ENCODE measurements around the gene PES1.
"Not testable (repeated sequence)": the region's sequence is repeated elsewhere in the genome, so short reads cannot be mapped to it uniquely, and the experiment has no call there.

Gene PES1

DNA sequence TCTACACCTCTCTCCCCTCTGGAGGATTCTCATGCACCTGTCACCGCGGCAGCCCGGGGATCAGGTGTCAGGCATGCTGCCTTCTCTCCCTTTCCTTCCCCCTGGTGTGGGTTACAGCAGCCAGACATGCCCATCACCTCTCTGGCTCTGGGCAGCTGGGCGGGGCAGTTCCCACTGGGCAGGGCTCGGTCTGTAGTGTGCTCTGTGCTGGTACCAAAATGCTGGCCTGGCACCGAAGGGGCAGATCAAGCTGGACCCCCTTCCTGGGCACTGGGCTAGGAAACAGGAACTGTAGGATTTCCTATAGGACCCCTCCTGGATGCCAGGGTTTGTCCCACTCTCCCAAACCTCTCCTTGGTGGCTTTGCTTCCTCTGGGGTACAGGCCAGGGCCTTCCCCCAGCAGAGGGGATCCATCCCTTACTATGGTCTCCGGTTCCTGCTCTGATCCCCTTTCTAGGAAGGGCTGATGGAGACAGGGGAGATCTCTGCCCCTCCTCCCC lies 18.1 kb downstream of the PES1 start:
- Mint-ChIP-seq H3K36me3 (ENCODE audit: low read depth) (peaks cover 27% of the 10 kb centered on the region), H3K27ac (no peak overlapping the region), H3K27me3 (no peaks in the 10 kb centered on the region), H3K4me1 (ENCODE audit: low read depth) (no peaks in the 10 kb centered on the region), H3K9me3 (no peaks in the 10 kb centered on the region), H3K4me3 (no peak overlapping the region)

DNA sequence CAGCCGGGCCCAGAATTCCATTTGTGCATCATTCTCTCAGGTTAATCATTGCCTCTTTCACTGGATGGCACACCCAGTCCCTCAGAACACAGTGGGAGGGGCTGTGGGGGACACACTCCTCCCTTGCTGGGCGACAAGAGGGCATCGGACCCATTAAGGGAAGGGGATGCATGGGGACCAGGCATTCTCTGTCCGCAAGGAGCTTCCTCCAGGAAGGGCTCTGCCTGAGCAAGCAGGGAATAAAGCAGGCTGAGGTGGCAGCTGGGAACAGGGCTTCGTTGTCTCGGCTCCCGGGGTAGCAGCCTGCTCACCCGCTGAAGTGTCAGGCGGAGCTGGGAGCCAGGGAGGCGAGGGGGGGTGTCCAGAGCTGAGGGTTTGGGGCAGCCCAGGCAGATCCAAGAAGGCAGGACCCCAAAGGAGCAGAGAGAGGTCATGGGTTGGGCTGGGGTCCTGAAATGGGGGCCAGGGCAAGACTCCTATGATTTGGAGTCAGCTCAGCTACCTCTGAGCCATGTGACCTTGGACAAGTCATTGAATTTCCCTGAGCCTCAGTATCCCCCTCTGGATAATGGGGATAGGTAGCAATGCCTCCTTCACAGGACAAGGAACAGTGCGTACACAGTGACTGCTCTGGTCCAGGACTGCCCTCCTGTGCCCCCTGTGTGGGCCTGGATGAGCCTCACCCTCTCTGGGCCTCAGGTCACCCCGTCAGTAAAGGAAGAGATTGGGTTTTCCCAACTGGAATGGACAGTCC lies 18.7 kb downstream of the PES1 start:
- no peak overlapping the region for H3K27ac Mint-ChIP-seq
- no peak overlapping the region for H3K4me3 Mint-ChIP-seq
- H3K9me3 Mint-ChIP-seq = no peaks in the 10 kb centered on the region
- no peaks in the 10 kb centered on the region for H3K4me1 Mint-ChIP-seq (ENCODE audit: low read depth)
- no peaks in the 10 kb centered on the region for H3K27me3 Mint-ChIP-seq
- peaks cover 24% of the 10 kb centered on the region for H3K36me3 Mint-ChIP-seq (ENCODE audit: low read depth)

DNA sequence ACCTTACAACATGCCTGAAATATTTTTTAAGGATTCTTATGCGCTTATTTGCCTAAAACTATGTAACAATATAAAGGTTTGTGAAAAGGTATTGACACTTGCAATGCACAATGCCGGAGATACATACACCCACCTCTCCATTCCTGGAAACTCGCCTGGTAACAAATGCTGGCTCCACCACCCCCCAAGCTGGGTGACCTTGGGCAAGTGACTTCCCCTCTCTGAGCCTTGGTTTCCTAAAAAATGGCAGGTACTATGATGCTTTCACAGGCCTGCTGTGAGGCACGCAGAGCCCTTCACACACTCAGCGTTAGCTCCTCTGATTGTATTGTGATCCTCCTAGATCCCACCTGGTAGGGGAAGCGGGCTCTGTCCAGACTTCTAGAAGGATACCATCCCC lies 19.5 kb downstream of the PES1 start:
- Mint-ChIP-seq H3K27me3 (no peaks in the 10 kb centered on the region), H3K4me3 (no peak overlapping the region), H3K4me1 (ENCODE audit: low read depth) (no peaks in the 10 kb centered on the region), H3K36me3 (ENCODE audit: low read depth) (peaks cover 15% of the 10 kb centered on the region), H3K27ac (no peak overlapping the region), H3K9me3 (no peaks in the 10 kb centered on the region)

DNA sequence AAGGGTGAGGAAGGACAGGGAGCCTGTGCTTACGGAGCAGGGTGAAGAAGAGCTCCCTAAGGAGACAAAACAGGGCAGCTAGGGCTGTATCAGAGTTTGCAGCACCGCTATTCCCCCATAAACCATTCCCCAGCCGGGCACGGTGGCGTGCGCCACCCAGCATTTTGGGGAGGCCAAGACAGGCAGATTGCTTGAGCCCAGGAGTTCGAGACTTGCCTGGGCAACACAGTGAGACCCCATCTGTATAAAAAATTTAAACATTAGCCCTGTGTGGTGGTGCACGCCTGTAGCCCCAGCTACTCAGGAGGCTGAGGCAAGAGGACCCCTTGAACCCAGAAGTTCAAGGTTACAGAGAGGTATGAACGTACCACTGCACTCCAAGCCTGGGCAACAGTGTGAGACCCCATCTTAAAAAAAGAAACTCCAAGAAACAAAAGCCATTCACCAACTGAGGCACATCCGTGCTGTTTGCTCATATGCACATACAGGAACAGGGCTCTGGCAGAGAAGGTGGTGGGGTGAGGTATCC lies 22.0 kb downstream of the PES1 start:
- H3K27ac Mint-ChIP-seq = no peak overlapping the region
- no peaks in the 10 kb centered on the region for H3K27me3 Mint-ChIP-seq
- H3K36me3 Mint-ChIP-seq (ENCODE audit: low read depth) = no peaks in the 10 kb centered on the region
- no peaks in the 10 kb centered on the region for H3K4me1 Mint-ChIP-seq (ENCODE audit: low read depth)
- H3K9me3 Mint-ChIP-seq = no peaks in the 10 kb centered on the region
- no peak overlapping the region for H3K4me3 Mint-ChIP-seq

DNA sequence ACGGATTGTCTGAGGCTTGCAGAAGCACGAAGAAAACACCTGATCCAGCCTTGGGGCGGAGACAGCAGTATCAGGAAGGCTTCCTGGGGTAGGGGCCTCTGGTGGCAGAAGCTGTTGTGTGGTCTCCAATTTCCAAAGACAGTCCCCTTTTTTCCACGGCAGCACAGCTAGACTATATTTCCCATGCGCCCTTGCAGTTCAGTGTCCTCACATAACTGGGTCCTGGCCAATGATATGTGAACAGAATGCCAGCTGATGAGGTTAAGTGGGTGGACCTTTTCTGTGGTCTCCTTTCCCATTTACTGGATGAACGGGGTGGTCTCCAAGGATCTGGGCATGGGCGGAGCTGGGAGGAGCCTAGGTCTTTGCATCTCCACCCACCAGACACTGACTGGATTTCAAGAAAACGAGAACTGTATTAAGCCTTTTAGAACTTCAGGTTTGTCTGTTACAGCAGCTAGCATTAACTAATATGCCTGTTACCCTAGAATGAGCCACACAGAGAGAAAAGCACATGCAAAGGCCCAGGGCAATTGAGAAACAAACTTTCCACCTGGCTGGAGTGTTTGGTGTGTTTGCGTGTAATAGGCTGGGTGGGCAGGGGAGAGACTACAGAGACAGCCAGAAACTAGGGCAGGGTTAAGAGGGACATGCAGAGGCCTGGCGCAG lies 23.4 kb downstream of the PES1 start:
- H3K9me3 Mint-ChIP-seq = no peaks in the 10 kb centered on the region
- no peaks in the 10 kb centered on the region for H3K27me3 Mint-ChIP-seq
- no peaks in the 10 kb centered on the region for H3K4me1 Mint-ChIP-seq (ENCODE audit: low read depth)
- no peak overlapping the region for H3K4me3 Mint-ChIP-seq
- no peak overlapping the region for H3K27ac Mint-ChIP-seq
- no peaks in the 10 kb centered on the region for H3K36me3 Mint-ChIP-seq (ENCODE audit: low read depth)

DNA sequence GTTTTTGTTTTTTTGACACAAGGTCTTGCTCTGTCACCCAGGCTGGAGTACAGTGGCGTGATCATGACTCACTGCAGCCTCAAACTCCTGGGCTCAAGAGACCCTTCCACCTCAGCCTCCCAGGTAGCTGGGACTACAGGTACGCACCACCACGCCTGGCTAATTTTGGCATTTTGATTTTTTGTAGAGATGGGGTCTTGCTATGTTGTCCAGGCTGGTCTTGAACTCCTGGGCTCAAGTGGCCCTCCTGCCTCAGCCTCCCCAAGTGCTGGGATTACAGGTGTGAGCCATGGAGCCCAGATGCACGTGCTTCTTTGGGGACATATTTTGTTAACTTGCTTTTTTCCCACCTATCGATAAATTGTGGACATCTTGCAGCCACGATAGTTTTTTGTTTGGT lies 24.4 kb downstream of the PES1 start:
- H3K9me3 Mint-ChIP-seq; H3K36me3 Mint-ChIP-seq (ENCODE audit: low read depth); H3K4me1 Mint-ChIP-seq (ENCODE audit: low read depth); H3K27ac Mint-ChIP-seq; H3K27me3 Mint-ChIP-seq; H3K4me3 Mint-ChIP-seq: not testable (repeated sequence)

DNA sequence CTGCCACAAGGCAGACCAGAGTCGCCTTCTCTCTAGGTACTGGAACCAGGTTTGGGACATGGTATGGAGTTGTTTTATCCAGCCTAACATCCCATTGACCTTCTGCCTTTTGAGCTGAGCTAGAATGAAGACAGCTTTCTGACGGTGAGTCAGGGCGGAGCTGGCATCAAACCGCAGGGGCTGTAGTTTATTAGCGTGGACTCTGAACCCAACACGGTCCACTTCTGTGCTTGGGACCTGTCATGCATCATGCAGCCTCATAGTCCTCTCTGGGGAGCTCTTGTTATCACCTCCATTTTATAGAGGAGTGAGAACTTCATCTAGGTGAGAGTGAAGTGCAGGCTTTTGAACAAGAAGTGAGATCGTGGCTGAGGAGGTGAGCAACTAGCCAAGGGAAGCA lies 25.6 kb downstream of the PES1 start:
- H3K4me3 Mint-ChIP-seq = no peak overlapping the region
- no peak overlapping the region for H3K27ac Mint-ChIP-seq

DNA sequence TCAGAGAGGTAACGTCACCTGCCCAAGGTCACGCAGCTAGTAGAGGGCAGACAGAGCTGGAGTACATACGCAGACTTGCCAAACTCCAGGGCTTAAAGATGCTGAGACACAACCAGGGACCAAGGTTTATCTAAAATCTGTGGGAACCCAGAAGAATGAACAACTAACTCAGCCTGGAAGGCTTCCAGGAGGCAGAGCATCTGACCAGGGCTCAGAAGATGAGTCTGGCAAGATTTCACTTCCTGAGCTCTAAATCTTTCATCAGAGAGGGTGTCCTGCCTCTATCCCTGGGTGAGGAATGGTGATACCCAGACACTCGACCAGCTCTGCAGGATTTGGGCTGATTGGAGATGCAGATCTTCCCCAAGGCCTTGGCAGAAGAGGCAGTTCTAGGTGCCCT lies 26.4 kb downstream of the PES1 start:
- Mint-ChIP-seq H3K9me3 (no peaks in the 10 kb centered on the region), H3K4me3 (no peak overlapping the region), H3K27me3 (no peaks in the 10 kb centered on the region), H3K36me3 (ENCODE audit: low read depth) (no peaks in the 10 kb centered on the region), H3K27ac (no peak overlapping the region), H3K4me1 (ENCODE audit: low read depth) (no peaks in the 10 kb centered on the region)

More for the DNA sequence above, 25.6 kb downstream of the PES1 start:
- Mint-ChIP-seq H3K9me3 (no peaks in the 10 kb centered on the region), H3K27me3 (no peaks in the 10 kb centered on the region), H3K36me3 (ENCODE audit: low read depth) (no peaks in the 10 kb centered on the region), H3K4me1 (ENCODE audit: low read depth) (no peaks in the 10 kb centered on the region)

DNA sequence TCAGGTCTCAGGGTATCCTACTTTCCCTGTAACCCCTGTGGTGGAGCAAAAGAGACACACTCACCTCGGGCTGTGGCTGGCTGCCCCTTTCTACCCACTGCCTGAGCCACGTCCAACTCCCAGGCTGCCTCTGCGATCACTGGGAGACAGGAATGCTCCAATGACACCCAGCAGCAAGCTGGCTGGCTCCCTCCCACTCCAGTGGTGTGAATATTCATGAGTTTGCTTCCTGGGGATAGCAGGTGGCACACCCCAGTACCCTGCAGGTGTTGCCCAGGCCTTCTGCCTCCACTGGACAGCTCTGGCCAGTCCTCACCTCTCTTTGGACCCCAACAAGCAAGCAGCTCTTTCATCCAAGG lies 27.0 kb downstream of the PES1 start:
- no peaks in the 10 kb centered on the region for H3K36me3 Mint-ChIP-seq (ENCODE audit: low read depth)
- no peak overlapping the region for H3K27ac Mint-ChIP-seq
- no peak overlapping the region for H3K4me3 Mint-ChIP-seq
- H3K9me3 Mint-ChIP-seq = no peaks in the 10 kb centered on the region
- no peaks in the 10 kb centered on the region for H3K4me1 Mint-ChIP-seq (ENCODE audit: low read depth)
- H3K27me3 Mint-ChIP-seq = no peaks in the 10 kb centered on the region

DNA sequence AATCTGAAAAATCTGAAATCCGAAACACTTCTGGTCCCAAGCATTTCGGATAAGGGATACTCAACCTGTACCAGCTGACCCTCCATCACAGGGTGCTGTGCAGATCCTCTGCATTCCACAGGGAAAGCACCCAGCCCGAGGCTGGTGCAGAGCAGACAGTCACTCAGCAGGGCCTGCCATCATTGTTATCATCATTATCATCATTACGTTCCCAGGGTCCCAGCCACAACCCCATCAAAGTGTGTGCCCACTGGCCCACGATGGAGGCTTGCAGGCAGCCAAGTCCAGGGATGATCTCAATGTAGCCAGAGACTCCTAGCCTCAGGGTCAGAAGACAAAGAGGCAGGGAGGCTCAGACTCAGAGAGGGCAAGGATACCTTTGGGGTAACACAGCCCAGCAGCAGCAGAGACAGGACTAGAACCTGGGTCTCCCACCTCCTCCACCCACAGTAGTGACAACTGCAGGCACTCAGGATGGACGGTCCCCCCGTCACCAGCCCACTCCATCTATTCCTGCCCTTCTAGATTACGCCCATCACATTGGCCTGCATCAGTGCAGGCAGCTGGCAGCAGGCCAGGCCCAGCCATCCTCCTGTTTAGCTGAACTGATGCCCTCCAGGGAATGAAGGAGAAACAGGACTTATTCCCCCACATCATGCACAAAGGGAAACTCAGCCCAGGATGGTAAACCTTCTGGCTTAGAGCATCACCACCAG lies 27.5 kb downstream of the PES1 start:
- no peaks in the 10 kb centered on the region for H3K27me3 Mint-ChIP-seq
- H3K27ac Mint-ChIP-seq = no peak overlapping the region
- no peaks in the 10 kb centered on the region for H3K9me3 Mint-ChIP-seq
- H3K36me3 Mint-ChIP-seq (ENCODE audit: low read depth) = no peaks in the 10 kb centered on the region
- H3K4me3 Mint-ChIP-seq = no peak overlapping the region
- H3K4me1 Mint-ChIP-seq (ENCODE audit: low read depth) = no peaks in the 10 kb centered on the region

DNA sequence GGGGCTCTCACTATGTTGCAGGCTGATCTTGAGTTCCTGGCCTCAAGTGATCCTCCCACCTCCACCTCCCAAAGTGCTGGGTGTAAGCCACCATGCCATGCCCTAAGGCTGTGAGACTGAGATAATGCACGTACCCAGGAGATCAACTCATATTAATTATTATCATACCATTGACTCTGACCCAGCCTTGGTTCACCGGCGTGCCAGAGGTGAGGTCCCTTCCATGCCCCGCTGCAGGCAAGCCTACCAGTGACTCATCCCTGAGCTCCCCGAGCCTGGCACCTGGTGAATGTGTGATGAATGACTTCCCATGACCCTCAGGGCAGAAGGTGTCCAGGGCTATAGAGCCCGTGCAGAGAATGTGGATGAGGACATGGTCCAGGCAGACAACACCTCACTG lies 29.3 kb downstream of the PES1 start:
- no peaks in the 10 kb centered on the region for H3K9me3 Mint-ChIP-seq
- no peaks in the 10 kb centered on the region for H3K36me3 Mint-ChIP-seq (ENCODE audit: low read depth)
- no peaks in the 10 kb centered on the region for H3K4me1 Mint-ChIP-seq (ENCODE audit: low read depth)
- H3K27ac Mint-ChIP-seq = no peak overlapping the region
- H3K4me3 Mint-ChIP-seq = no peak overlapping the region
- no peaks in the 10 kb centered on the region for H3K27me3 Mint-ChIP-seq

DNA sequence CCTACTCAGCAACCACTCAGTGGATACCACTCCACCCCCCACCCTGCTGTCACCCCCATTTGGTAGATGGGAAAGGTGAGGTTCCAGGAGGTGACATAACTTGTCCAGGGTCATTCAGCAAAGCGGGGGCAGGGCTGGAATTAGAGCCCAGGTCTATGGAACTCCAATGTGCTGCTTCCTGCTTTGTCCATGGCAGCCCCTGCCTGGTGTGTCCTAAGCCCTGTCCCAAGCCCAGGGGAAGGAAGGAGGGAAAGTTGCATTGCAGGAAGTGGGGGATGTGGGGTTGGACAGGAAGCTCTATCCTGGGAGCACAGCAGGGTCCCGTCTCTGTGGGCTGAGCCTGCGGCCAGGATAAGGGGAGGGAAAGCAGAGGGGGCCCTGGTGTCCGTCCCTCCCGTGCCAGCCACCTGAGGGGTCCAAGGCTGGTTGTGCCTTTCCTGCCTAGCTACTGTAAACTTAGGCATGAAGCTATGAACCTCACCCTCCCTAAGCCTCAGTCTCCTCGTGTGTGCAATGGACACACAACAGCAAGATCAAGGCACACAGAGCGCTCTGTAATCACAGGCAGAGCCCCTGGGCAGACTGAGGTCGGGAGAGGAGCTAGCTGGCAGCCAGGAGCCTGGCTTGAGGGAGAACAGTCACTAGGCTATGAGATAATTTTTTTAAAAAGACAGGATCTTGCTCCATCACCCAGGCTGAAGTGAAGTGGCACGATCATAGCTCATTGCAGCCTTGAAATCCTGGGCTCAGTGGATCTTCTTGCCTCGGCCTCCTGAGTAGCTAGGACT lies 30.1 kb downstream of the PES1 start:
- Mint-ChIP-seq H3K4me3 (no peak overlapping the region), H3K27me3 (no peaks in the 10 kb centered on the region), H3K9me3 (no peaks in the 10 kb centered on the region), H3K4me1 (ENCODE audit: low read depth) (no peaks in the 10 kb centered on the region), H3K36me3 (ENCODE audit: low read depth) (no peaks in the 10 kb centered on the region), H3K27ac (no peak overlapping the region)

DNA sequence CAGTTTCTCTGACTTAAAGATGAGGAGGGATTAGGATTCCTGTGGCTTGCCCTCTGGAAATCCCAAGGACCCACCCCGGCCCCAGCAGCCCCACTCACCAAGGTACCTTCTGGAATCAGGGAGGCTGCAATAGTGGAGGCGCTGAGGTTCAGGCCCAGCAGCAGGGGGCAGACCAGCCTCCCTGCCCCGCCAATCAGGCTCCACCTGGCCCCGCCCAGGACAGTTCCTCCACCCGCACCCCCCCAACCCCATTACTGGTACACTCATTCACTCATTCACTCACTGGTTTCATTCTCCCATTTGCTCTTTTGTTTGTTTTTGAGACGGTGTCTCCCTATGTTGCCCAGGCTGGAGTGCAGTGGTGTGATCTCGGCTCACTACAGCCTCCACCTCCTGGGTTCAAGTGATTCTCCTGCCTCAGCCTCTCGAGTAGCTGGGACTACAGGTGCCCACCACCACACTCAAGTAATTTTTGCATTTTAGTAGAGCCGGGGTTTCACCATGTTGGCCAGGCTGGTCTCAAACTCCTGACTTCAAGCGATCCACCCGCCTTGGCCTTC lies 31.0 kb downstream of the PES1 start:
- H3K9me3 Mint-ChIP-seq; H3K27me3 Mint-ChIP-seq; H3K36me3 Mint-ChIP-seq (ENCODE audit: low read depth); H3K4me1 Mint-ChIP-seq (ENCODE audit: low read depth); H3K27ac Mint-ChIP-seq; H3K4me3 Mint-ChIP-seq: not testable (repeated sequence)

DNA sequence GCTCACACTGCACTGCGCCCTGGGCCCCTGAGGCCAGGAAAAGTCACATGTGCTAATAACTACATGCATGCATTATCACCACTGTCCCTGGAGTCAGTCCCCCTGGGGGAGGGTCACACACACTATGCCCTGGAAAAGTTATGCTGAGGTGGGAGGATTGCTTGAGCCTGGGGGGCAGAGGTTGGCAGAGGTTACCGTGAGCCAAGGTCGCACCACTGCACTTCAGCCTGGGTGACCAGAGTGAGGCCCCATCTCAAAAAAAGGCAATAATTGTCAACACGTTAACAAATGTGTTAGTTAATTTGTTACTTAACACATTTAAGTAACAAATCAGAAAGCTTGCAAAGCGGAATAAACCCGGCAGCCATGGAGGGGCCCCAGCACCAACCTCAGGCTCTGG lies 31.8 kb downstream of the PES1 start:
- H3K9me3 Mint-ChIP-seq = no peaks in the 10 kb centered on the region
- H3K27ac Mint-ChIP-seq = no peak overlapping the region
- H3K27me3 Mint-ChIP-seq = no peaks in the 10 kb centered on the region
- H3K36me3 Mint-ChIP-seq (ENCODE audit: low read depth) = no peaks in the 10 kb centered on the region
- H3K4me3 Mint-ChIP-seq = no peak overlapping the region
- no peaks in the 10 kb centered on the region for H3K4me1 Mint-ChIP-seq (ENCODE audit: low read depth)

Data from stimulated activated naive CD8-positive, alpha-beta T cell treated with anti-CD3 and anti-CD28 coated beads, Interleukin-15, Interleukin-2, amounts not matched to agents 100 ng/mL and 50 ng/mL, for 24 hours (primary cell).